ENCODE measurements around the gene ZNF385A.

GRCh38 chr12:54349679-54350078, 34.9 kb downstream of the ZNF385A start:
- TF ChIP-seq HDAC2 (IDR thresholded peaks at IDR 0.05): no peak
- no peak for TF ChIP-seq TSHZ1 (CRISPR knock-in tag; IDR thresholded peaks at IDR 0.05)
- TF ChIP-seq ZNF217 (CRISPR knock-in tag; IDR thresholded peaks at IDR 0.05): no peak
- TF ChIP-seq CTCF (IDR thresholded peaks at IDR 0.05 in 2 of 3, conservative IDR thresholded peaks at IDR 0.05 in 1 of 3; ENCODE audit: insufficient read depth in 2 of 3, low read depth in 1 of 3, low read length in 3 of 3): no peak
- no peak for TF ChIP-seq SIN3B (IDR thresholded peaks at IDR 0.05; ENCODE audit: low read depth)
- TF ChIP-seq SMAD3 (CRISPR knock-in tag; conservative IDR thresholded peaks at IDR 0.05): no peak
